ENCODE results near the gene FGFRL1.

Gene FGFRL1, protein sequence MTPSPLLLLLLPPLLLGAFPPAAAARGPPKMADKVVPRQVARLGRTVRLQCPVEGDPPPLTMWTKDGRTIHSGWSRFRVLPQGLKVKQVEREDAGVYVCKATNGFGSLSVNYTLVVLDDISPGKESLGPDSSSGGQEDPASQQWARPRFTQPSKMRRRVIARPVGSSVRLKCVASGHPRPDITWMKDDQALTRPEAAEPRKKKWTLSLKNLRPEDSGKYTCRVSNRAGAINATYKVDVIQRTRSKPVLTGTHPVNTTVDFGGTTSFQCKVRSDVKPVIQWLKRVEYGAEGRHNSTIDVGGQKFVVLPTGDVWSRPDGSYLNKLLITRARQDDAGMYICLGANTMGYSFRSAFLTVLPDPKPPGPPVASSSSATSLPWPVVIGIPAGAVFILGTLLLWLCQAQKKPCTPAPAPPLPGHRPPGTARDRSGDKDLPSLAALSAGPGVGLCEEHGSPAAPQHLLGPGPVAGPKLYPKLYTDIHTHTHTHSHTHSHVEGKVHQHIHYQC

GRCh38 chr4:1011022-1011665 lies at the start of gene FGFRL1:
Gene FGFRL1, plus strand, starts transcription at chr4:1011626. Its CDS starts 860 bp downstream, at chr4:1012486.
- peak within 1 kb of the TSS; percentile 49 to 61 for H3K4me3 ChIP-seq (replicated peaks in 1 of 2; ENCODE audit: low read depth in 2 of 2, low read length in 2 of 2)
- no peak for TF ChIP-seq CTCF (IDR thresholded peaks at IDR 0.05; ENCODE audit: low read depth, low read length)
- DNase-seq (ENCODE audit: low read depth in 2 of 2): peak; percentile 84 to 93

- H3K4me3 ChIP-seq (replicated peaks in 1 of 2; ENCODE audit: low read depth in 2 of 2, low read length in 2 of 2): no peak overlapping the region
- DNase-seq (ENCODE audit: low read depth in 2 of 2): no peak
- TF ChIP-seq CTCF (IDR thresholded peaks at IDR 0.05; ENCODE audit: low read depth, low read length): no peak
Observed at GRCh38 chr4:962231-963208, 48.9 kb upstream of the FGFRL1 start.

- TF ChIP-seq CTCF (IDR thresholded peaks at IDR 0.05; ENCODE audit: low read depth, low read length): no peak
- no peak for DNase-seq (ENCODE audit: low read depth in 2 of 2)
- H3K4me3 ChIP-seq (replicated peaks in 1 of 2; ENCODE audit: low read depth in 2 of 2, low read length in 2 of 2): no peak overlapping the region
Observed at GRCh38 chr4:963276-964225, 47.9 kb upstream of the FGFRL1 start.

DNA sequence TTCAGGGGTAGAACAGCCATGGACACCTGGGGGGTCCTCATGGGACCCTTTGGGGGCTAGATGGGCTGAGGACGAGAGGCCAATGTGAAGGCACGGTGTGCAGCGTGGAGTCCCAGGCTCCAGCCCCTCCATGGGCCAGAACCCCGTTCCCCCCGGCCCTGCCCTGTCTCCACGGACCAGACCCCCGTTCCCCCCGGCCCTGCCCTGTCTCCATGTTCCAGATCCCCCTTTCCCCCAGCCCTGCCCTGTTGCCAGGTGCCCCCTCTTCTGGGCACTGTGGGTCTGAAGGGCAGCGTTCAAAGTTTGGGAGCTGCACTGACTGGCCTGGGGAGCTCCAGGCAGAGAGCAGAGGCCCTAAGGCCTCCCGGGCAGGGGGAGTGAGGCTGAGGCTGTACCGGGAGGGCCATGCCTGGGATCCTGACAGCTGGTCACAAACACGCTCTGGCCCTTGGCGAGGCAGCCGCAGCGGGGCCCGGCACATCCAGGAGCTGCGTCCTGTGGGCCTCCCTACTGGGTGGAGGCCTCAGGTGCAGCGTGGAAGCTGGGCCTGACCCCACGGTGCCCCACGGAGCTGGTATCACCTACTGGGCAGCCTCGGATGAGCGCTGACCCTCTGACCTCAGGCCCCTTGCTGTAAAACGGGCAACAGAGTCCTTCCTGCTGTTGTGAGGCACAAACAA lies 46.9 kb upstream of the FGFRL1 start:
- TF ChIP-seq CTCF (IDR thresholded peaks at IDR 0.05; ENCODE audit: low read depth, low read length): no peak
- H3K4me3 ChIP-seq (replicated peaks in 1 of 2; ENCODE audit: low read depth in 2 of 2, low read length in 2 of 2): no peak overlapping the region
- no peak for DNase-seq (ENCODE audit: low read depth in 2 of 2)

GRCh38 chr4:965048-965765 lies 46.2 kb upstream of the FGFRL1 start:
- DNase-seq (ENCODE audit: low read depth in 2 of 2): no peak
- H3K4me3 ChIP-seq (replicated peaks in 1 of 2; ENCODE audit: low read depth in 2 of 2, low read length in 2 of 2): no peak overlapping the region
- TF ChIP-seq CTCF (IDR thresholded peaks at IDR 0.05; ENCODE audit: low read depth, low read length): no peak
